ENCODE measurements around the gene CIAPIN1.

The CIAPIN1 gene

GRCh38 chr16:57447186-57447962, at the start of gene CIAPIN1, which contains the start of gene COQ9:
Gene CIAPIN1, minus strand, starts transcription at chr16:57447385. Its CDS starts 6,457 bp downstream, at chr16:57440928.
Gene COQ9, plus strand, starts transcription at chr16:57447479. Its CDS starts 27 bp downstream, at chr16:57447506.
- peak; percentile 93 for DNase-seq (ENCODE audit: low read depth)

- DNase-seq (ENCODE audit: low read depth) = no peak
Measured at GRCh38 chr16:57493767-57494166, 46.6 kb upstream of the CIAPIN1 start.

DNA sequence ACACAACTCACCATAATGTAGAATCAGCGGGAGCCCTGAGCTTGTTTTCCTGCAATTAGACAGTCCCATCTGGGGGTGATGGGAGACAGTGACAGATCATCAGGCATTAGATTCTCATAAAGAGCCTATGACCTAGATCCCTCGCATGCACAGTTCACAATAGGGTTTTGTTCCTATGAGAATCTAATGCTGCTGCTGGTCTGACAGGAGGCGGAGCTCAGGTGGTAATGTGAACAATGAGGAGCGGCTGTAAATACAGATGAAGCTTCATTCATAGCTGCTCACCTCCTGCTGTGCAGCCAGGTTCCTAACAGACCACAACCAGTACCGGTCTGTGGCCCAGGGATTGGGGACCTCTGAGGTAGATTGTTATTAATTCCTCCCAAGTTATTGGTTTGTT, 42.0 kb upstream of the CIAPIN1 start:
- no peak for DNase-seq (ENCODE audit: low read depth)

GRCh38 chr16:57486858-57487834, 40.0 kb upstream of the CIAPIN1 start:
- no peak for DNase-seq (ENCODE audit: low read depth)

DNA sequence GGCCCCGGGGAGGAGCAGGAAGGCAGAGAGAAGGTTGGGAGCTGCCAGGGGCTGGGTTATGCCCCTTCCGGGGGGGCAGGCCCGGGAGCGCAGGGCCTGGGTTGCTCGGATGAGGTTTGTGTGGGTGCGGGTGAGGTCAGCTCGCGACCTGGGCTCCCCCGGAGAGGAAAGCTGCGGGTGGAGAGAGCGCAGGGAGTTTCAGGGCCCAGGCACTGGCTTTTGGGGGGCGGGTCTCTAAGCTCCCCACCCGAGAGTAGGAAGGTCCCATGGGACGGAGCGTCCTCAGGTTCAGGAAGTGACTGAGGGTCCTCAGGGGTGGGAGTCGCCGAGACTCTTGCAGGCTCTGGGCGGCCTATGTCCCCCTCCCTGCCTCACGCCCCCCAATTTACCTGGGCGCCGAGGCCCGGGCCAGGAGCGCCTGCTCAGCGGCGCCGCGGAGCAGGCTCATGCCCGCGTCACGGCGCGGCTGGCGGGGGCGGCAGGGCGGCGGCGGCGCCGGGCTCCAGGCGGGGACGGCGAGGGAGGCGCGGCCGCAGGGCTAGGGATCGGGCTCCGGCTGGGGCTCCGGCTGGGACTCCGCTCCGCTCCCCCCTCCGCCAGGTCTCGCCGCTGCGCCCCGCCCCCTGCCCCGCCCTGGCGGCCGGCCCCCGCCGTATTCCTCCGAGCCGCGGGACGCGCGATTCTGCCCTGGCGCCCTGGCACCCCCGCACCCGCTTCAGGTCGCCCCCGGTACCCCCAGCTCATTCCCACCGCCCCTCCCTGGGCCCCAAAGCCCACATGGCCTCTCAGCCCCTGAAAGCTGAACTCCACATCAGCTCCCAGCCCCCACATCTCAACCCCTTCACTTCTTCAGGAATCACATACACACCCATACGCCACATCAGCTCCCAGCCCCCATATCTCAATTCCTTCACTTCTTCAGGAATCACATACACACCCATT, 39.0 kb upstream of the CIAPIN1 start, which contains the start of gene DOK4:
DOK4 (minus strand) TSS at position 578 of the 942 bp plus-strand sequence. CDS start 6,986 bp downstream, outside the sequence.
- peak; percentile 79 for DNase-seq (ENCODE audit: low read depth)

- DNase-seq (ENCODE audit: low read depth) = no peak
Measured at GRCh38 chr16:57485091-57485915, 38.1 kb upstream of the CIAPIN1 start.

- DNase-seq (ENCODE audit: low read depth) = no peak
Measured at GRCh38 chr16:57484515-57485005, 37.4 kb upstream of the CIAPIN1 start.

- no peak for DNase-seq (ENCODE audit: low read depth)
Measured at GRCh38 chr16:57483725-57484514, 36.7 kb upstream of the CIAPIN1 start.

GRCh38 chr16:57482845-57483545, 35.8 kb upstream of the CIAPIN1 start:
- DNase-seq (ENCODE audit: low read depth) = no peak

- DNase-seq (ENCODE audit: low read depth) = no peak
Measured at GRCh38 chr16:57481421-57481820, 34.2 kb upstream of the CIAPIN1 start.

GRCh38 chr16:57480754-57481230, 33.6 kb upstream of the CIAPIN1 start:
- DNase-seq (ENCODE audit: low read depth) = no peak

GRCh38 chr16:57479976-57480753, 33.0 kb upstream of the CIAPIN1 start:
- DNase-seq (ENCODE audit: low read depth) = peak; percentile 89

- peak; percentile 85 for DNase-seq (ENCODE audit: low read depth)
Measured at GRCh38 chr16:57479205-57479975, 32.2 kb upstream of the CIAPIN1 start.

DNA sequence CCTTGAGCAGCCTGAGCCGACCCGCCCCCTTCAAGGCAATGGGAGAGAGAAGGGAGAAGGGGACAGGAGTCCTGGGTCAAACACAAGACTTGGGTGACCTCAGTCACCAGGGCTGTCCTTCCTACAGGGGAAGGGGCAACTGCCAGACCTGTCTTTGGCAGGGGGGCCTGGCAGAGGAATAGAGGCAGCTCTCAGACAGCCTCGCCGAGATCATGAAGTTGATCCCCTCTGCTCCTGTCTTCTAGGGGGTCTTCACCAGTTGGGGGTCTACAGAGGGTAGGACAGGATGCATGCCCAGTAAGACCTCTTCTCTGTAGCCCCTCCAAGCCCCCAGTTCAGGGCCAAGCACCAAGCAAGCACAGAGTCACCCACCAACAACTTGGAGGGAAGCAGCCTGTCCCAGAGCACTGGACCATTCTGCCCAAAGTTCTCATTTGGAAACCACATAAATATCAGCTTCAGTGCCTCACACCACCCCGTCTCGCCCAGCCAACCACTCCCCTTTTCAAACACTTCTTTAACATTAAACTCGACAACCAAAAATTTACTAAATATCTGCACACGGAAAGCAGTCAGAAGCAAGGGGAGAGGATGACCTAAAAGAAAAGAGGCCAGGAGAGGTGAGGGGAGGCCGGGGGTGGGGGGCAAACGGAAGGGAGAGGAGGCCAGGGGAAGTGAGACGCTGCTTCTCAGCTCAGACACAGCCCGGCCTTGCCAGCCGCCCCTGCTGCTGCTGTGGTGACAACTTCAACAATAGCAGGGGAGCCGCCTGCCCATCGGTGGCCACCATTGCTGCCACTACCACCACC, 31.4 kb upstream of the CIAPIN1 start:
- no peak for DNase-seq (ENCODE audit: low read depth)

DNA sequence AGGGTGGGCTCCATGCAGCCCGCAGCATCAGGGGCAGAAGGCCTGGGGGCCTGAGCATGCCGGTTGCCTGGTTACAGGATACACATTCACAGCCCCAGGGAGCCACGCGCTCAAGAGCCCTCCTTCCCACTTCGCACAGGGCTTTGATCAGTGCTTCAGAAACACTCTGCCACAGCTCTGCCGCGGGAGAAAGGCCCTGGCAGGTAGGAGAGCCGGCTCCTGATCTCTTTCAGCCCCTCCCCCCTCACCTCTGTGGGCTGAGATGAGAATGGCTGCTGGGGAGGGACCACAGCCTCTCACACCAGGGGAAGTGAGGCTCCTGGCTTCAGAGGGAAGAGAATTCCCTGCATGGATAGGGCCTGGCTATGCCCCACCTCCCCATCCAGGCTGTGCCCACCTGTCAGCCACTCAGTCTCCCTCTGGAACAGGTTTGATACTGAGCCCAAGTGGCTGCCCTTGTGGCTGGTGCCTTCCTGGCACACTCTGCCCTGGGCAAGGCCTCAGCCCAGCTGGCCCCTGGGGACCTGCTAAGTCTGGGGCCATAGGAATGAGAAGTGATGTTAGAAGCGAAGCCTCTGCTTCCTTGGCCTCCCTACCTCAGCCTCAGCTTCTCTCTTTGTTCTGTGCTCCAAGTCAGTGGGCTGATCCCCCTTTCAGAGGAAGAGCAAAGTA, 30.5 kb upstream of the CIAPIN1 start:
- DNase-seq (ENCODE audit: low read depth) = no peak
